HG03521 (cell line): ENCODE data around the gene FAM184B.

Source experiments
- ATAC-seq: cut with Tn5 transposase; IDR thresholded peaks from one replicate; pipeline ENCODE4 v1.9.1; 2021; ENCODE audit warnings: mild to moderate bottlenecking, moderate library complexity; ENCODE audit not compliant: unreplicated experiment

FAM184B gene

DNA sequence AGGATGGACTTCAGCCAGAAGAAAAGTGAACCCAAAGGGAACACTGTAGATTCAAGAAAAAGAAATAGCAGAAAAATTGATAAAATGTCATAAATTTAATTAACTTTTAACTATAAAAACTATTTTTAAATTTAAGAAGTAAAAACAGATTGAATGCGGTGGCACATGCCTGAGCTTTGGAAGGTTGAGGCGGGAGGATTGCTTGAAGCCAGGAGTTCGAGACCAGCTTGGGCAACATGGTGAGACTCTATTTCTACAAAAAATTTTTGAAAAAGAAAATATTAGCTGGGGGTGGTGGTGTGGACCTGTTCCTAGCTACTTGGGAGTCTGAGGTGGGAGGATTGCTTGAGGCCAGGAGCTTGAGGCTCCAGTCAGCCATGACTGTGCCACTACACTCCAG is 3.0 kb downstream of the FAM184B start:
- ATAC-seq: no peak

DNA sequence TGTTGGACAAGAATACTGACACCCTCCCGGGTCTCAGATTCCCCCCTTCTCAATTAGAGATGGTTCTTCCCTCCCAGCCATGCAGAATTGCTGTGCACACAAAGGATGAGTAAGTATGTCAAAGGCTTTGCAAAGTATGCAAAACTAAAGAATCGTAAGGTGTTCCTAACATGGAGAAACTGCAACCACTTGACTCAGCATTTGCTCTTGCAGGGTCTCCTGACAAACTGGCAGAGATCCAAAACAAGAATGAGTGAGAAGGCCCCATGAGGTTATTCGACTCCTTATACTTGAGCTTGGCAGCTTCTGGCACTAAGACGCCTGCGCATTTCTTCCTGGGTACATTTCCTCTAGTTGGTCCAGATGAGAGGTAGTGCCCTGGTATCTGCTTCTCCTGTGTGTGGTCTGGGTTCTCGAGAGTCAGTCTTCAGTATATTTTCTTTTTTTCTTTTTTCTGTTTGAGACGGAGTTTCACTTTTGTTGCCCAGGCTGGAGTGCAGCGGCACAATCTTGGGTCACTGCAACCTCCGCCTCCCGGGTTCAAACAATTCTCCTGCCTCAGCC is 8.2 kb downstream of the FAM184B start:
- no peak for ATAC-seq

DNA sequence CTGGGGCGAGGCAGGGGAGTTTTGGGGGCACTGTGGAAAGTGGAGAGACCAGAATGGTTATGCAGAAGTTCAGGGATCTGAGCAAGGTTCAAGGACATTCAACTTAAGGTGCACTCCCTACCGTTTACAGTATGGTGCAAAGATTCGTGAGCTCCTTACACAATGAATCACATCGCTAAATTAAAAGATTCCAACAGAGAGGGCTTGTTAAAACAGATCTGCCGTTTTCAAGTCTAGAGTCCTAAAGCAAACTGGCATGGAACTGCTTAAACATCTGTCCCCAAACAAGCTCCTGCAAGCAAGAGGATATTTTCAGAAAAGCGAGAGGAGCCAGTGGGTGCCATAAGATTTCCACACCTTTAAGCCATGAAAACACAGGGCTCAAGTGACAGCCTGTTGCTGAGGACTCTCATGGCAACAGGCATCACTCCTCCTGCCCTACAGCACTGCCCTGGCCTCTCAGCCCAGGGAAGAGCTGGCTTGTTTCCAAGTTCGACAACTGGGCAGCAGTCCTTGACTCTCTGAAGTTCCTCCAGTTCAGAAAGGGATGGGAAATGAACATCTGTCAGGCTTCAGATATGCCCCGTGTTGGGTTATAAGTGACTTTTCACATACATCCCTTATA is 10.0 kb downstream of the FAM184B start:
- no peak for ATAC-seq

DNA sequence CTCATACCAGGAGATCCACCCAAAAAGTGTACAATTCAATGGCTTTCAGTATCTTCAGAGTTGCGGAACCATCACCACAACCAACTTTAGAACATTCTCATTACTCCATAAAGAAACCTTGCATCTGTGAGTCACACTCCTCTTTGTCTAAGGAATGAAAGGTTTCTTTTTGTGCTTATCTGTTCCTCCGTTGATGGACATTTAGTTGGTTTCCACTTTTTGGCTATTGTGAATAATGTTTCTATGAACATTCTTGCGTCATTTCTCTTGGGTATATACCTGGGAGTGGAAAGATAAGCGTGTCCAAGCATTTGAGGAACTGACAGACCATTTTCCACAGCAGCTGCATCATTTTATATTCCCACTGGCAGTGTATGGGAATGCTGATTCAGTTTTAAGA is 10.6 kb downstream of the FAM184B start:
- no peak for ATAC-seq

DNA sequence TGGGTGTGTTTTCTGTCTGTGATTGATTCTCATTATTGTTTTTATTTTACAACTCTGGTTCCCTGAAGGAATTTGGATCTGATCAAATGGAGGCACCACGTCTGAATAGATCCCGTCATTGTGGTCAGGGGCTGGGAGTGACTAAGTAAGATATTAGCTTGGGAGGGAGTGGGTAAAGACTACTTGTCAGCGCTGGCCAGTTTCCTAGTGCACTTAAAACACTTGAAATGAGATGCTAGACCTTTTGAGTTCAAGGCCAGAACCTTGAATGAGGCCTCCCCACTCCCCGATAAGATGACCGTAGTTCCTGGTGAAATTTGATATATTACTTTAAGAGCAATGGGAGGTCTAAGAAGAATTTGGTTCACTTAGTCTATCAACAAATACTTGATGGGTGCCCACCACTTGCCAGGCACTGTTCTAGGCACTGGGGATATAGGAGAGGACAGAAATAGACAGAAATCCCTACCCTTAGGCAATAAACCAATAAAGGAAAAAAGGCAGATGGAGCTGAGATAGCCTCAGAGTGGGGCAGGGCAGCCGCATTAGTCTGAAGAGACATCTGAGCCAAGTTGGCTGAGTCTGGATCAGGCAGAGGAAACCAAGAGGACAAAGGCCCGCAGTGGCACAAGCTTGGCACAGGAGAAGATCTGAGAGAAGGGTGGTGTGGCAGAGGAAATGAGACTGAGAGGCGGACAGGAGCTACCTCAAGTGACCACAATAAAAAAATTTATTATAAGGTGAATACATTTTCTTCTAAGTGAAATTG is 11.8 kb downstream of the FAM184B start:
- no peak for ATAC-seq

DNA sequence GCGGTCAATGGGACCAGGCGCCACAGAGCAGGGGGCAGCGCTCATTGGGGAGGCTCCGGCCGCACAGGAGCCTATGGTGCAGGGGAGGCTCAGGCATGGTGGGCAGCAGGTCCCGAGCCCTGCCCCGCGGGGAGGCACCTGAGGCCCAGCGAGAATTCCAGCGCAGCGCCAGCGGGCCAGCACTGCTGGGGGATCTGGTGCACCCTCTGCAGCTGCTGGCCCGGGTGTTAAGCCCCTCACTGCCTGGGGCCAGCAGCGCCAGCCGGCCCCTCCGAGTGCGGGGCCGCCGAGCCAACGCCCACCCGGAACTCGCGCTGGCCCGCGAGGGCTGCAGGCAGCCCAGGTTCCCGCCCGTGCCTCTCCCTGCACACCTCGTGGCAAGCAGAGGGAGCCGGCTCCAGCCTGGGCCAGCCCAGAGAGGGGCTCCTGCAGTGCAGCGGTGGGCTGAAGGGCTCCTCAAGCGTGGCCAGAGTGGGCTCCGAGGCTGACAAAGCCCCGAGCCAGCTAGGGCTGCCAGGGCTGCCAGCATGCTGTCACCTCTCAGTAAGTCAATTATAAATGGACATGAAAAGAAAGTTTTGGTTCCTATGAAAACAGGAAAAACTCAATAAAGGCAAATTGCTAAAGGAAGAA is 14.5 kb downstream of the FAM184B start:
- no peak for ATAC-seq

DNA sequence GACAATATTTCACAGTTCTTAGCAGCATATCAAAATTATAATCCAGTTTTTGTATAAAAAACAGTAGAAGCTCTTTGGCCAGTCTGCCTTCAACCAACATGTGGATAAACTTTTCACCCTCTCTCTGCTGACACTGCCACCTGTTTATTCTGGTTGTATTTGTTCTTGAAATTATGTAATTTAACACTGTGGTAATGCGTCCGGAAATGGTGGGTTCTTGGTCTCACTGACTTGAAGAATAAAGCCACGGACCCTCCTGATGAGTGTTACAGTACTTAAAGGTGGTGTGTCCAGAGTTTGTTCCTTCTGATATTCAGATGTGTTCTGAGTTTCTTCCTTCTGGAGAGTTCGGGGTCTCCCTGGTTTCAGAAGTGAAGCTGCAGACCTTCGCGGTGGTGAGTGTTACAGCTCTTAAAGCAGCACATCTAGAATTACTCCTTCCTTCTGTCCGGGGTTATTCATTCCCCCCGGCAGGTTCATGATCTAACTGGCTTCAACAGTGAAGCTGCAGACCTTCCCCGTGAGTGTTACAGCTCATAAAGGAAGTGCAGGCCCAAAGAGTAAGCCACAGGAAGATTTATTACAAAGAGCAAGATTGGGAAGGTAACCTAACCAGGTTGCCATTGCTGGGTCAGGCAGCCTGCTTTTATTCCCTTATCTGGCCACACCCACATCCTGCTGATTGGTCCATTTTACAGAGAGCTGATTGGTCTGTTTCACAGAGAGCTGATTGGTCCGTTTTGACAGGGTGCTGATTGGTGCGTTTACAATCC is 15.7 kb downstream of the FAM184B start:
- no peak for ATAC-seq

DNA sequence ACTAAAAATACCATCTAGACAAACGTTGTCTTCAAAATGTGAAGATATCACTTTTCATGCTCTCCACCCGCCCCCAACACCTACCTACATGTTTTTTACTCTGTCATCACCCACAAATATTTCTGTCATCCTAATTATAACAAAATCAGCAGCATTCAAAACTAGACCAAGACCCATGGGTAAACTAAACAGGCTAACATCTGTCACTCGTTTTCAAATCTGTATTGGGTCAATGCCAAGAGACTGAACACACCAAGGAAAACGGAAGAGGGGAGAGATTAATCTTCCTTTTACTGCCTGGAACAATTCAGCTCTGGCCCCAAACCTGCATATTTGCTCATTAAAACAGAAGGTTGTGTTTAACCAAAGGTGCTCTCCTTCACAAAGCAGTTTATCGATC is 17.5 kb downstream of the FAM184B start:
- no peak for ATAC-seq

DNA sequence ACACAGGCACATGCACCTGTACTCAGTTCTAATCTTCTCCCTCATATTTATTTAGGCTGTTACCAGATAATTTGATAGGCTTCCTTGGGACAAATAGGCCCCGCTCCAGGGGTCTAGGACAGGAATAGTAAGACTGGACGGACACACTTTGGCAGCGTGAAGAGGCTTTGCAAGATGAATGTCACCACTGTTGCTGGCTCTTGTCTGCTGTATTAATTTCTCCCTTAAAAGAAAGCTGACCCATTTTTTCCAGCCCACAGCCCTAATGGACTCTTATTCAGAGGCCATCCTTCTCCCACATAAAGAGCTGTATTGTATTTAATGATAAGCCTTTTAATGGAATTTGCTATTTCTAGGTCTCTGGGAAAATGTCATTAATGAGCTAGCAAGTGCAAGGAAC is 18.0 kb downstream of the FAM184B start:
- no peak for ATAC-seq

DNA sequence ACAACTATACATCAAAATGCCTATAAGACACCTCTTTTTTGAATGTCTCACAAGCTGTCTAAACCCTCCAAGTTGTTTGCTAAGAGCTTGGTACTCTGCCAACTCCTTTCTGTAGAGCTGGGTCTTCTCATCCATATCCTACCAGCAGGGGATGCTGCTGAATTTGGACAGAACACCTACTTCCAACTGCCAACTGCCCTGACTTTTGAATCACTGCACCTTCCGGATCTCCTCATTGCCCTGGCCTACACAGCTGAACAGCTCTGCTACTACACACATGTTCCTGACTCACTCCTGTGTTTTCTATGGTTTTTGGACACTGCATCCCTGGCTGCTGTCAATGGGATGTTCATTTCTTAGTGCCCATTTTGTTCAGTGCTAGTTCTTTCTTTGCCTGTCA is 18.7 kb downstream of the FAM184B start:
- no peak for ATAC-seq

DNA sequence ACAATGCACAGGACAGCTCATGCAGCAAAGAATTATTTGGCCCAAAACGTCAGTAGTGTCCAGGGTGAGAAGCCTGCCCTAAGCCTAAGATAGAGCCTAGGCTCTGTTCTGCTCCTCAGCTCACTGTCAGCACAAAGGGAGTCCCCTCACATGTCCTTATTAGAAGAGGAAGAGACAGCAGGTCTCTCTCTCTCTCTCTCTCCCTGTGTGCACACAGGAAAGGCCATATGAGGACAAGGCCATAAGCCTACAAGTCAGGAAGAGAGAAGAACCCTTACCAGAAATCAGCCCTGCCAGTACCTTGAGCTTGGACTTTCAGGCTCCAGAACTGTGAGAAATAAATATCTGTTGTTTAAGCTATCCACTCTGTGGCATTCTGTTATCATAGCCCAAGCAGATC is 20.4 kb downstream of the FAM184B start:
- ATAC-seq: no peak

DNA sequence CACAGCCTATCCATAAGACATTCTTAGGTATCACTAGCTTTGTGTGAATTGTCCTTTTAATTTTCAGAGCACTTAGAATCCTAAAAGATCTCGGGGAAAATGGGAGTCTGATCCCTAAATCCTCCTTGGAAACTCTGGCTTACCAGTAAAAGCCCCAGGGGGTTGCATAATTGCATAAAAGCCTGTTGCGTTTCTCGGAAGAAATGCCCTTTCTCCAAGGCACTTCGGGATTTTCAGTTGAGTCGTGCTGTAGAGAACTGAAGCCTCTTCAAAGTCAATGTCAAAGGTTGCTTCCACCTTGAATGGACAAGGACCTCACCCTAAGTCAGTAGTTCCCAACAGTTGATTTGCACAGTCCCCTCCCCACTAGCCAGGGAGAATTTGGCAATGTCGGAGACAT is 20.8 kb downstream of the FAM184B start:
- no peak for ATAC-seq

DNA sequence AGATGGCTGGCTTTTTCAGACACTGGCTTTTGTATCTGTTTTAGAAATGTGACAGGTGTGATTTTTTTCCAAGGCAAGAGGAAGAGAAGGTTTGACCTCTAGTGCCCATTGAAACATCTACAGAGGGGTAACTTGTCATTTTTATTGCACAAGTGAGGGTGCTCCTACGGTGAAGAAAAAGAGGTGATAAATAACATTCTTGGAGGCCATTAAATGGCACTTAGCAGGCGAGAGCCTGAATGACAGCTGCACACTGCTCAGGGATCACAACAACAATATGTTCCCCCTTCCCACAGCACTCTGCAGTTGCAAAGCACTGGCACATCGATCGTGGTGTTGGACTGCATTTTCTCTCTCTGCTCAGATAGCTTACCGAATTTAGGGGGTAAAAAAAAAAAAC is 22.9 kb downstream of the FAM184B start:
- no peak for ATAC-seq

DNA sequence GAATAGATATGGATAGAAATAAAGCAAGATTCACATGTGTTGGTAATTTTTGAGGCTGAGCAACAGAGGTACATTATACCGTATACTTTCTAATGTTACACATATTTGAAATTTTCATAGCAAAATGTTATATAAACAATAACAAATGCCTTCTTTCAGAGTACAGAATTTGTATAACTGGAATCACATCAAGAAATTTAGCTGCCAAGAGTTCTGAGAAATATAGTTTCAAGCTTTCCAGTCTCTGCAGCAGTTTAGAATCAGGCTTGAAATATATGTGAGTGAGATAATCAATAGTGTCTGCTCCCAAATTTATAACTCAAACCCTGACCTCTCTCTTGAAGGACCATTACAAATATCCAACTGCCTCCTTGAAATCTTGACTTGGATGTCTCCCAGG is 23.8 kb downstream of the FAM184B start:
- ATAC-seq: no peak

DNA sequence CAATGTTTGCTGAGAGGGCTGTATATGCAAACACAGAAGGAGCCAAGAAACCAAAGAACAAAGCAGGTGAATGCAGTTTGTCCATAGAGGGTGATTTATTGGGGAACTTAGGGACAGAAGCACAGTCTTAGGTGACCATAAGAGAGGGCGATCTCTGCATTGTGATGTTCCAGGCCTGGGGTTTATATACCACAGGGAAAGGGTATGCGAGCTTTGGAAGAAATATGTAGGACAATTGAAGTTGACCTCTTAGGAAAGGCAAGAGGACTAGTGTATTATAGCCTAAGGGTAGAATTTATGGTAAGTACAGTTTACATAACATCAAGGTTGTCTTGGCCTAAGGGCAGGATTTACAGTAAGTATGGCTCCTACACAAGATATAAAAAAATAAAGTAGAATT is 27.8 kb downstream of the FAM184B start:
- no peak for ATAC-seq

DNA sequence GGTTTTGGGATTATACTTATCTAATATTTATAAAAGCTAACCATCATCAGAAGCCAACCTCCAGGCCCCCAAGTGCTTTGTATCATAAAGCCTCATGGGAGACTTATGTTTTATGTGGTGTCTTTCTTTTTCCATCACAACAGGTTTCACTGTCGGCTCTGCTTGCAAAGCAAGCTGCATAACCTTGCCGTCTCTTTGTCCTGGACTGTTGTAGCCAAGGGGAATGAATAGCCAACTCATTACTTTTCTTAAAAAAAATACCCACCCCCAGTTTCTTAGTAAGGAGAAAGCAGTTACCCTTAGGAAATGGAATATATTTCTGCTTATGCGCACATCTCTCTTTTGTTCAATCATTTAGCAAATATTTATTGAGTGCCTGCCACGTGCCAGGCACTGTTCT is 40.7 kb downstream of the FAM184B start:
- no peak for ATAC-seq

DNA sequence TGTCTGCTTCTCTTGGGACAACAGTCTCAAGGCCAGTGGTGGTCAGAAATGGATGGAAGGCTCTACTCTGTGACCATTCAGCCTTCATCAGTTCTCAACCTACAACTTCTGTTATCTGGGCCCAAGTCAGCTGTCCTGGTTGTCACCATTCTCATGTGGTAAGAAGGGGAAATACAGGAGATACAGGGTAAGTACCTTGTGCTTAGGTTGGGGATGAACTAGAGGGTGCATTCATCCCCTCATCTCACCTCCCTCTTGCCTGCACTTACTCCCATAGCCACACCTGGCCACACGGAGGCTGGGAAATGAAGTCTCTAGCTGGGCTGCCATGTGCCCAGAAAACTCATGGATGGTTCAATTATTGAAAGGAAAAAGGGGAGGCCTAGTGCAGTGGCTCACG is 44.9 kb downstream of the FAM184B start:
- no peak for ATAC-seq

DNA sequence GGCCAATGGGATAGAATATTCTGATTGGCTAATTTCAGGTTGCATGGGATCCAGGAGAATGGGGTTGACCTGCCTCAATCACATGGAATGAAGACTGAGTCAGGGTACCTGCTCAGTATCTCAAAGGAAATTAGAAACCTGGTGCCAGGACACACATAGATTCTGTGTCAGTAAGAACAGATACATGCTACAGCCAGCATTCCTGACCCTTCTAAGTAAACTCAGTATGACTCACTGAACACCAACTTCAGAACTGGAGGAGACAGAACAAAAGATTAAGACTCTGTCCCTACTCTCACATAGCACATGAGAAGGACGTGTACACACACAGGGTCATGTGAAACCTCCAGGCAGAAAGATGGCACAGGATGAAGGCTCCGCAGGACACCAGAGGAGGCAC is 54.5 kb downstream of the FAM184B start:
- ATAC-seq: no peak

DNA sequence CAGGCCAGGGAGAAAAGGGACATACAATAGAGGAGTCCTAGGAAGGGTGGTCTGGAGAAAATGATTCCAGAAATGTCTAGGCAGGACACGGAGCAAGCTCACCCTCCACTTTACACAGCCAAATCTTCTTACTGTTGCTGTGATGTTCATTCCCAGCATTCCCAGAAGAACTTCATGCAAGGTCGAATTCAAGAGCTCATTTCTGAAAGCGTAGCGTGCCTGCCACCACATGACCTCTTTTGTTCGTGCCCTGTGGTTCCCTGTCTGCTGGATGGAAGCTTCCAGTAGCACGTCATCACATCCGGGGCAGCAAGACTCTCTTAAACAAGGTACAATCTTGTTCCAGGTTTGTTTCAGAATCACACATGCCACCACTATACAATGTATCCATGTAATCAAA is 57.8 kb downstream of the FAM184B start:
- ATAC-seq: no peak

DNA sequence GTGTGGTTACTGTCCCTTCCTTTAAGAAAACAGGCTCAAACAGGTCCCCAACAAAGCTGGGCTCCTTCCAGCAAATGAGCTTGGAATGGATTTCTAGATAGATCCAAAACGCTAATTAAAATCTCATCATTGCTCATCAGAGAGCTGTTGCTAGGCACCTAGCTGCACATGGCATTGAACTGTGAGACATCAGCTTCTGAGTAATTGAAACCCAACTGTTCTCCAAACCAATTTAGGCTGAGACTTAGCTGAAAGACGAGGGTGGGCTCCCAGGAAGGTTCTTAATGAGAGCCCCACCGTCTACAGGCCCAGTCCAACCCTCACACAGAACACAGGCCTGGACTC is 59.1 kb downstream of the FAM184B start:
- no peak for ATAC-seq
